ENCODE data around the gene COL6A5. TPM values are rescaled to one million over a fixed set of nuclear protein-coding genes. Genes with fewer than 3 reads are reported as not detected.
"Not testable (repeated sequence)": the region's sequence is repeated elsewhere in the genome, so short reads cannot be mapped to it uniquely, and the experiment has no call there.

The COL6A5 gene
- total and polyA plus RNA-seq, 4 donors, result 0.05 to 0.20 (median 0.07) TPM

DNA sequence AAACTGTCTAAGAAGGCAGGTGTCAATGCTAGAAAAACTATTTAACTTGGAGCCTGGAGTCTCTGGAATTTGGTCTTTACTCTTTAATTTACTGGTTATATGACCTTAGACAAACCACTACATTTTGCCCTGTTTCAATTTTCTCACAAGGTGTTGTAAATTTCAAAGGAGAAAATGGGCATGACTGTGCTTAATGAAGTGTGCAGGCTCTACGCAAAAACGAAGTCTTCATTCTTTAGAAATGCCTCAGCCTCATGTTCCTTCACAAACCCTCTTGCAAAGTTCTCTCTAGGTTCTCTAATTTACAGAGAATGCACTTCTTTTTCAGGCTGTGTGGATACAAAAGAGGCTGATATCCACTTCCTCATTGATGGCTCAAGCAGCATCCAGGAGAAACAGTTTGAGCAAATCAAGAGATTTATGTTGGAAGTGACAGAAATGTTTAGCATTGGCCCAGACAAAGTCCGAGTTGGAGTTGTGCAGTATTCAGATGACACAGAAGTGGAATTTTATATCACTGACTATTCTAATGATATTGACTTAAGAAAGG lies 39.1 kb downstream of the COL6A5 start:
- H3K4me1 ChIP-seq (ENCODE audit: control insufficient read depth, insufficient read depth, low read length), result no peaks in the 10 kb centered on the region
- H3K36me3 ChIP-seq (ENCODE audit: control insufficient read depth, insufficient read depth, low read length), result no peaks in the 10 kb centered on the region
- no peaks in the 10 kb centered on the region for H3K9me3 ChIP-seq (ENCODE audit: control insufficient read depth, insufficient read depth, low read length)
- no peaks in the 10 kb centered on the region for H3K27me3 ChIP-seq (ENCODE audit: control insufficient read depth, insufficient read depth, low read length)
- H3K4me3 ChIP-seq (ENCODE audit: low read depth, low read length), result no peak overlapping the region
- no peak overlapping the region for H3K27ac ChIP-seq (ENCODE audit: low read depth, low read length)
- WGBS (ENCODE audit: insufficient coverage), result no CpG with 5 or more reads among the region's 3 CpGs
- DNase-seq (ENCODE audit: low read depth in 4 of 6, low spot score in 6 of 6), result no peak

DNA sequence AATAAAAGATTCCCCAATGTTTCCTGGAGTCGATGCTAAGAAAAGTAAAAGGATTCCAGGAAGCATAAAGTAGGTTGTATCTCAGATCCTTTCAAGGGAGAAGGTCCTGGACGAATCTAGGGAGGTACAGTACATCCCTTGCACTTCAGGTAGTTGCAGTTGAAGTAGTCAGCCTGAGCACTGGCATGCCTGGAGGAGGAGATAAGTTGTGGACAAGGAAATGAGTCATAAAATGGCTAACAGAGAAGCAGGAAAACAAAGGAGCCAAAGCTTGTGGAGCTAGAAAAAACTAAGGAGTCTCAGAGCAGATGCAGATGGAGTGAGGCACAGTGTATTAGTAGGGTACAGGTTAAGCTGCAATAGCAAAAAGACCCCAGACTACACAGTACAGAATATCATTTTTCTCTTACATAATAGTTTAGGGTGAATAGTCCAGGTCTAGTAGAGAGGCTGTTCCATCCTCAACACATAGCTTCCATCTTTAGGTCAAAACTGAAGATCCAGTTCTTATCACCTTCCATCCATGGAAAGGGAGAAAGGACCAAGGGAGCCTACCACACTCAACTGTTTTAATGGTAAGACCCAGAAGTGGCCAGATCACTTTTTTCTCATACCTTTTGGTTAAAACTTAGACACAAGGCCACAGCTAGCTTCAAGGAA lies 41.3 kb downstream of the COL6A5 start:
- Histone ChIP-seq H3K27me3 (ENCODE audit: control insufficient read depth, insufficient read depth, low read length) (no peaks in the 10 kb centered on the region), H3K27ac (ENCODE audit: low read depth, low read length) (no peak overlapping the region), H3K4me1 (ENCODE audit: control insufficient read depth, insufficient read depth, low read length) (no peaks in the 10 kb centered on the region), H3K36me3 (ENCODE audit: control insufficient read depth, insufficient read depth, low read length) (no peaks in the 10 kb centered on the region), H3K9me3 (ENCODE audit: control insufficient read depth, insufficient read depth, low read length) (no peaks in the 10 kb centered on the region), H3K4me3 (ENCODE audit: low read depth, low read length) (no peak overlapping the region)
- DNase-seq (ENCODE audit: low read depth in 4 of 6, low spot score in 6 of 6), result no peak
- WGBS (ENCODE audit: insufficient coverage), result 77% methylated on average over 2 of the region's 2 CpGs

DNA sequence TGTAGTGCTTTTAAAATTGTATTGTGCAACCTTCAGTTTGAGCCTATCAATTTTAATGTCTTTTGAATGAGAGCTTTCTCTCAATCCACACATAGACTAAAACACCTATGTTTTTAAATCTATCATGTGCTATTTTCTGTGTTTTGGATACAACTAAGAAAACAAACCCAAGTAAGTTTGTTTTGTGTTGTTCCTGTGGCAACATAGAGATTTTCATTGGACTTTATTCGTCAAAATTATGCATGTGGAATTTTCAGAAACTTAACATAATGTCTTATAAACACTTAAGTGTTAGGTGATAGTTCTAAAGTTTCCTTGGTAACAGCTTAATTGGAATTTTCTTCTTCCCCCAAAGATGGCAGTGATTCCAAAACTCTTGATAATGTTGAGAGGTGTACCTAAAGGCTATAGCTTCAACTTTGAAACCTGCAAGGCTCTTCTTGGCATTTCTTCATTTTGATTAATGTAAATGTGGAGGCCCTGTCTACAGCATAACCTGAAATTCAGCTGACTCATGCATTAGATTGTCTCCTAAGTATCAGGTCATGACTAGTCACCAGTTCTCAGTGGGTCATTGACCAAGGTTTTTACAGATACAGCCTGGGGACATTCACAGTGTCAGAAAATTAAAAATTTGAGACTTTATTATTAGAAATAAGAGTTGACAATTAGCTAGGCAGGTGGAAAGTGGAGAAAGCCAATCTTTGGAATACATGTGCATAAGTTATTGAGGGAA lies 44.4 kb downstream of the COL6A5 start:
- Histone ChIP-seq H3K4me1 (ENCODE audit: control insufficient read depth, insufficient read depth, low read length) (no peaks in the 10 kb centered on the region), H3K27me3 (ENCODE audit: control insufficient read depth, insufficient read depth, low read length) (no peaks in the 10 kb centered on the region), H3K27ac (ENCODE audit: low read depth, low read length) (no peak overlapping the region), H3K9me3 (ENCODE audit: control insufficient read depth, insufficient read depth, low read length) (no peaks in the 10 kb centered on the region), H3K36me3 (ENCODE audit: control insufficient read depth, insufficient read depth, low read length) (no peaks in the 10 kb centered on the region), H3K4me3 (ENCODE audit: low read depth, low read length) (no peak overlapping the region)
- WGBS (ENCODE audit: insufficient coverage), result no CpG with 5 or more reads among the region's 1 CpG
- DNase-seq (ENCODE audit: low read depth in 4 of 6, low spot score in 6 of 6), result no peak

DNA sequence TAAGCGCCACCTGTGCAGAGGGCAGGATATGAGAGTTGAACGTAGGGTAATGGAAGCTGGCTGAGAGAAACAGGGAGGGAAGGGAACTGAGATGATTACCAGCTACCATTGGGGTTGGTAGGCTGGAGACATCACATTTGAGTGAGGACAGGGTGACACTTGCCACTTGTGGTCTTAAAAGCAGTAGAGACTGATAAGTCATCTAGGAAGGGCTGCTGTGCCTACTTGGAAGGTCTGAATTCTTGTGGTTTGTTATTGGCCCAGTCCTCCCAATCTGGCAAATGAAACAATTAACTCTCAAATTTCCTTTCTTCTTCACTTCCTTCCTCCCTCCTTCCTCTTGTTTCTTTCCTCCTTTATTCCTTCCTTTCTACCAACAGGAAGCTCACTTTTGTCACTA lies 46.8 kb downstream of the COL6A5 start:
- Histone ChIP-seq H3K27ac (ENCODE audit: low read depth, low read length) (no peak overlapping the region), H3K4me3 (ENCODE audit: low read depth, low read length) (no peak overlapping the region), H3K9me3 (ENCODE audit: control insufficient read depth, insufficient read depth, low read length) (no peaks in the 10 kb centered on the region), H3K36me3 (ENCODE audit: control insufficient read depth, insufficient read depth, low read length) (no peaks in the 10 kb centered on the region), H3K27me3 (ENCODE audit: control insufficient read depth, insufficient read depth, low read length) (no peaks in the 10 kb centered on the region), H3K4me1 (ENCODE audit: control insufficient read depth, insufficient read depth, low read length) (no peaks in the 10 kb centered on the region)
- WGBS (ENCODE audit: insufficient coverage), result 91% methylated on average over 2 of the region's 2 CpGs
- no peak for DNase-seq (ENCODE audit: low read depth in 4 of 6, low spot score in 6 of 6)

DNA sequence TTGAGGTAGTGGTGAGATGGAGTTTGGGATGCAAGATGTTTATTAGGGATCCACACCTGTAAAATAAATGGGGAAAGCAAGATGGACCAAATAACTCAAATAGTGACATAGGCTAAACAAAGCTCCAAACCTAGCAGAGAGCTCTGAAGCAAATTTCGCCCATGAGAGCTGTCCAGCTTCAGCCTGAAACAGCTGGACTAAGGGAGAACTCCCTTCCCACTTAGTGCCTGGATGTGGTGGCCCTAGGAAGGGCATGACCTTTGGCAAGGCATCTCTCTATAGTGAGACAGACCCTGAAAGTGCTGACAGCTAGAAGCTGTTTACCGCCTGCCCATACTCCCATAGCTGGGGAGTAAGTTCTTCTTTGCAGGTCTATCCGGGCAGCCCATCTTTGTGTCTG lies 48.1 kb downstream of the COL6A5 start:
- H3K4me3 ChIP-seq (ENCODE audit: low read depth, low read length), result no peak overlapping the region
- no peak for DNase-seq (ENCODE audit: low read depth in 4 of 6, low spot score in 6 of 6)
- H3K27me3 ChIP-seq (ENCODE audit: control insufficient read depth, insufficient read depth, low read length), result no peaks in the 10 kb centered on the region
- no peaks in the 10 kb centered on the region for H3K4me1 ChIP-seq (ENCODE audit: control insufficient read depth, insufficient read depth, low read length)
- WGBS (ENCODE audit: insufficient coverage), result 89% methylated on average over 2 of the region's 3 CpGs
- no peaks in the 10 kb centered on the region for H3K9me3 ChIP-seq (ENCODE audit: control insufficient read depth, insufficient read depth, low read length)
- no peaks in the 10 kb centered on the region for H3K36me3 ChIP-seq (ENCODE audit: control insufficient read depth, insufficient read depth, low read length)
- no peak overlapping the region for H3K27ac ChIP-seq (ENCODE audit: low read depth, low read length)

DNA sequence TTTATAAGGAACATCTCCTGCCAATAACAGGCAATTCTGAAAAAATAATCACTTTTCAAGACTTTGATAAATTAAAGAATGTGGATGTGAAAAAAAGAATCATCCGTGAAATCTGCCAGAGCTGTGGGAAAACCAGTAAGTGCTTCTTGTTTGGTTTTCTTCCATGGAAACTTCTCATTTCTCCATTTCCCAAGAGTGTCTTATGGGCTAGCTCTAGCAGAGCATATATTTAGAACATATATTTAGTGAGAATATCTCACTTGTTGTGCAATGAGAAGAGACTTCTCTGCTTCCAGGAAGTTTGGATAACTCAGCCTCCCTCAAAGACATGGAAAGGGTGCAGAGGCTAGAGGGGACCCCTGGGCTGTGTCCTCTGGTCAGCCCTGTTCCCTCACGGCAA lies 49.9 kb downstream of the COL6A5 start:
- no CpG with 5 or more reads among the region's 2 CpGs for WGBS (ENCODE audit: insufficient coverage)
- no peak overlapping the region for H3K4me3 ChIP-seq (ENCODE audit: low read depth, low read length)
- no peaks in the 10 kb centered on the region for H3K36me3 ChIP-seq (ENCODE audit: control insufficient read depth, insufficient read depth, low read length)
- no peaks in the 10 kb centered on the region for H3K9me3 ChIP-seq (ENCODE audit: control insufficient read depth, insufficient read depth, low read length)
- no peaks in the 10 kb centered on the region for H3K27me3 ChIP-seq (ENCODE audit: control insufficient read depth, insufficient read depth, low read length)
- no peak for DNase-seq (ENCODE audit: low read depth in 4 of 6, low spot score in 6 of 6)
- no peak overlapping the region for H3K27ac ChIP-seq (ENCODE audit: low read depth, low read length)
- no peaks in the 10 kb centered on the region for H3K4me1 ChIP-seq (ENCODE audit: control insufficient read depth, insufficient read depth, low read length)

DNA sequence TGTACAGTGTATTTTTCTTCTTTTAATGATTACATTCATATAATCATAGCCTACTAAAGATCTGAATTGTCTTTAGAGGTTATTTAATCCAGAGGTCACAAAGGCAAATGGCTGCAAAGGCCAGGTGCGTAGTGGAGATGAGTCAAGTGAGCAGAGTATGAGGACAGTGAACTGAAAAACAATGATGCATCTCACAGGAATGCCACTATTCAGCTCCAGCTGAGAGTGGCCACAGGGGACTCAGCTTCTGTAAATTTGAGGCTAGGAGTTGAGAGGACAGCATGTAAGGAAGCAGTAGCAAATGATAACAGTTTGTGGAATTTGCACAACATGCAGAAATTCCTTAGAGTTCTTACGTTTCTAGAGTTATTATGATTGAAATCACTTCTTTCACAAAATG lies 50.4 kb downstream of the COL6A5 start:
- DNase-seq (ENCODE audit: low read depth in 4 of 6, low spot score in 6 of 6), result peak in 1 of 6 donors; percentile 12
- H3K4me1 ChIP-seq (ENCODE audit: control insufficient read depth, insufficient read depth, low read length), result no peaks in the 10 kb centered on the region
- no peak overlapping the region for H3K4me3 ChIP-seq (ENCODE audit: low read depth, low read length)
- no peak overlapping the region for H3K27ac ChIP-seq (ENCODE audit: low read depth, low read length)
- H3K9me3 ChIP-seq (ENCODE audit: control insufficient read depth, insufficient read depth, low read length), result no peaks in the 10 kb centered on the region
- H3K27me3 ChIP-seq (ENCODE audit: control insufficient read depth, insufficient read depth, low read length), result no peaks in the 10 kb centered on the region
- no peaks in the 10 kb centered on the region for H3K36me3 ChIP-seq (ENCODE audit: control insufficient read depth, insufficient read depth, low read length)
- WGBS (ENCODE audit: insufficient coverage), result no CpG with 5 or more reads among the region's 2 CpGs

DNA sequence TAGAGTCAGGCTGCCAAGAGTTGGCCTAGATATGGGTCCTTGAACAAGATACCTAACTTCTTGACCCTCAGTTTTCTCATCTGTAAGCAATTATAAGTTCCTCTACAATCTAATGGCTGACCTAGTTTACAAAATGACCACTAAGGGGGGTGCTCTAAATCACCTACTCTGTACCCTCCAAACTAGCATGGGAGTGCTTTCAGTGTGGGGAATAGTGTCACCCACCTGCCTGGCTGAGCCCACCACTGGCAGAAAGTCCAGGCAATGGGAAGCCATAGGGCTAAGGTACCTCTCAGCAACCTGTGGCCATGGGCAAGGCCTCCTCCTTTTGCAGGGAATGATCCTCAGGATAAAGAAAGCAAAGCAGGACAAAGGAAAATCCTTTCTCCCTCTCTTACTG lies 58.9 kb downstream of the COL6A5 start:
- H3K27me3 ChIP-seq (ENCODE audit: control insufficient read depth, insufficient read depth, low read length), result no peaks in the 10 kb centered on the region
- no peak overlapping the region for H3K4me3 ChIP-seq (ENCODE audit: low read depth, low read length)
- no peak for DNase-seq (ENCODE audit: low read depth in 4 of 6, low spot score in 6 of 6)
- no peaks in the 10 kb centered on the region for H3K9me3 ChIP-seq (ENCODE audit: control insufficient read depth, insufficient read depth, low read length)
- no peak overlapping the region for H3K27ac ChIP-seq (ENCODE audit: low read depth, low read length)
- no peaks in the 10 kb centered on the region for H3K4me1 ChIP-seq (ENCODE audit: control insufficient read depth, insufficient read depth, low read length)
- no peaks in the 10 kb centered on the region for H3K36me3 ChIP-seq (ENCODE audit: control insufficient read depth, insufficient read depth, low read length)

DNA sequence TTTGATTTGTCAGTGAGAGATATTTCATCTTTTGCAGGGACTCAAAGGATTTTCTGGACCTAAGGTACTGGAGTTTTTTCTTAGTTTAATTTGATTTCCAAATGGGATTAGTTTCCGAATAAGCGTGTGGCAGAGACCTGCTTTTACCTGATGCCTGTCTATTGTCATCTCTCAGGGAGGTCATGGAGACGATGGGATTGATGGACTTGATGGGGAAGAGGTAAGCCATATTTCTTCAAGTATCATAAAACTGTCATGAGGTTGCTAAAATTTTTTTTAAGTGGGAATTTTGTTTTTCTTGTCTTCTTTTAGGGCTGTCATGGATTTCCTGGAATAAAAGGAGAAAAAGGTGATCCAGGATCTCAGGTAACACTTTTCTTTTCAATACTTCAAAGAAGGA lies 60.5 kb downstream of the COL6A5 start:
- H3K4me1 ChIP-seq (ENCODE audit: control insufficient read depth, insufficient read depth, low read length), result no peaks in the 10 kb centered on the region
- H3K36me3 ChIP-seq (ENCODE audit: control insufficient read depth, insufficient read depth, low read length), result no peaks in the 10 kb centered on the region
- DNase-seq (ENCODE audit: low read depth in 4 of 6, low spot score in 6 of 6), result no peak
- H3K9me3 ChIP-seq (ENCODE audit: control insufficient read depth, insufficient read depth, low read length), result no peaks in the 10 kb centered on the region
- no peaks in the 10 kb centered on the region for H3K27me3 ChIP-seq (ENCODE audit: control insufficient read depth, insufficient read depth, low read length)
- WGBS (ENCODE audit: insufficient coverage), result no CpG with 5 or more reads among the region's 3 CpGs
- no peak overlapping the region for H3K4me3 ChIP-seq (ENCODE audit: low read depth, low read length)
- H3K27ac ChIP-seq (ENCODE audit: low read depth, low read length), result no peak overlapping the region

DNA sequence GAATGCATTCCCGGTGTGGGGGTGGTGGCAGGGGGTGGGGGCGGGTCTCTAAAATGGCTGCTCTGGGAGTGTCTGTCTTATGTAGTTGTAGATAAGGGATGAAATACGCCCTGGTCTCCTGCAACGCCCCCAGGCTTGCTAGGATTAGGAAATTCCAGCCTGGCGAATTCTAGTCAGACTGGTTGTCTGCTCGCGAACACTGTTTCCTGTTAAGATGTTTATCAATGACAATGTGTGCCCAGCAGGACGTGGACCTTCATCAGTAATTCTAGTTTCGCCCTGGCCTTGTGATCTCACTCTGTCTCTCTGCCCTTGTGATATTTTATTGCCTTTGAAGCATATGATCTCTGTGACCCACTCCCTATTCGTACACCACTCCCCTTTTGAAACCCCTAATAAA lies 62.8 kb downstream of the COL6A5 start:
- H3K27me3 ChIP-seq (ENCODE audit: control insufficient read depth, insufficient read depth, low read length); H3K4me1 ChIP-seq (ENCODE audit: control insufficient read depth, insufficient read depth, low read length); DNase-seq (ENCODE audit: low read depth in 4 of 6, low spot score in 6 of 6); H3K4me3 ChIP-seq (ENCODE audit: low read depth, low read length); H3K36me3 ChIP-seq (ENCODE audit: control insufficient read depth, insufficient read depth, low read length); H3K27ac ChIP-seq (ENCODE audit: low read depth, low read length); H3K9me3 ChIP-seq (ENCODE audit: control insufficient read depth, insufficient read depth, low read length): not testable (repeated sequence)
- 70% methylated on average over 8 of the region's 10 CpGs for WGBS (ENCODE audit: insufficient coverage)
